Activated CD4-positive, alpha-beta T cell treated with anti-CD3 and anti-CD28 coated beads for 36 hours (primary cell): ENCODE measurements around the gene SPOCK1. TPM values are rescaled to one million over a fixed set of nuclear protein-coding genes. Genes with fewer than 3 reads are reported as not detected.

Source experiments
- ATAC-seq: fragments of 200-7000 bp; cut with Tn5 transposase; one replicate; pipeline ENCODE4 v1.10.0; 2021; ENCODE audit warnings: mild to moderate bottlenecking, moderate library complexity
- CTCF ChIA-PET: fragments of 350-600 bp; sonication (Branson Sonifier 250); formaldehyde crosslinking; loops from one replicate; lab custom pipeline; 2021; ENCODE audit warnings: antibody characterized with exemption; lab: Charles Lee
- POLR2A ChIA-PET: fragments of 350-600 bp; sonication (Branson Sonifier 250); formaldehyde crosslinking; loops from one replicate; lab custom pipeline; 2021; ENCODE audit warnings: antibody characterized with exemption, inconsistent platforms; lab: Charles Lee
- DNase-seq: peaks from one replicate; pipeline ENCODE4 v3.0.0-alpha.2; 2020
- H3K27ac Mint-ChIP-seq: one replicate; pipeline ENCODE4 v1.8.0; 2021; ENCODE audit warnings: mixed read lengths
- H3K27me3 Mint-ChIP-seq: one replicate; pipeline ENCODE4 v1.8.0; 2021; ENCODE audit warnings: mixed read lengths
- H3K36me3 Mint-ChIP-seq: one replicate; pipeline ENCODE4 v1.8.0; 2021; ENCODE audit warnings: low read depth, mixed read lengths
- H3K4me1 Mint-ChIP-seq: one replicate; pipeline ENCODE4 v1.8.0; 2021; ENCODE audit warnings: mixed read lengths
- H3K4me3 Mint-ChIP-seq: one replicate; pipeline ENCODE4 v1.8.0; 2021; ENCODE audit warnings: mild to moderate bottlenecking, moderate library complexity, mixed read lengths
- H3K9me3 Mint-ChIP-seq: one replicate; pipeline ENCODE4 v1.8.0; 2021; ENCODE audit warnings: low read depth, mixed read lengths
- intact Hi-C, 2 experiments: fragments of 100-400 bp; cut with DNase I in 1 of 2; cut with micrococcal nuclease in 1 of 2; formaldehyde crosslinking; loops; one replicate each; pipeline versions ENCODE4 v1.14.2 to v1.15.1; 2022 to 2024; cut with DNase I, micrococcal nuclease
- total RNA-seq, 2 experiments: library from RNA; stranded (reverse); gene quantifications; one replicate each; pipeline ENCODE4 v1.2.3, GENCODE V29; 2021

SPOCK1 gene
- total RNA-seq, 2 experiments from 2014 or later, result not detected

DNA sequence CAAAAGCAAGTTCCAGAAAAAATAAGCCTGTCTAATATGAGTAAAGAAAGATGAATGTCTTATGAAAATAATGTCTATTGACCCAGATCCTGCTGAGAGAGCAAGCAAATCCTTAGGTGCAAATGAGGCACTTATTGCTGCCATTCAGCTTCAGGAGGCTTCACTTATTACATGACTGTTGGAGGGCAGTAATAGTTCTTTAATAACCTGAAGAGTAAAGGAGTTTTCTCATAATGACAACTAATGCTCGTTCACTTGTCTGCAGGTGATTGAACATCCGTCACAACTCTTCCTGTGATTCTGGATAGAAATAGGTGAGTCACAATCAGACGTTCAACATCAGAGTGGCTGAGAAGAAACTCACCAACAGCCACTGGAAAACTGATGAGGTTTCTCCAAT, 58.3 kb downstream of the SPOCK1 start:
- H3K36me3 Mint-ChIP-seq, result no peaks in the 10 kb centered on the region
- no peak overlapping the region for H3K27ac Mint-ChIP-seq
- H3K4me3 Mint-ChIP-seq, result no peak overlapping the region
- H3K9me3 Mint-ChIP-seq, result no peaks in the 10 kb centered on the region
- no peak for DNase-seq
- peaks cover 17% of the 10 kb centered on the region for H3K27me3 Mint-ChIP-seq
- intact Hi-C loops, result no loop called here
- H3K4me1 Mint-ChIP-seq, result no peaks in the 10 kb centered on the region
- no peak for ATAC-seq
- POLR2A ChIA-PET, result no interaction called here
- CTCF ChIA-PET, result interaction anchor here (1.1 kb wide), 1 partner anchor 96 kb away, joined by 3 read pairs; no protein-coding TSS in a partner anchor

- peaks cover 17% of the 10 kb centered on the region for H3K27me3 Mint-ChIP-seq
- ATAC-seq (no peak), DNase-seq (no peak)
- intact Hi-C loops, result no loop called here
- ChIA-PET POLR2A (interaction anchor here (0.7 kb wide), 1 partner anchor 44 kb away, joined by 3 read pairs; no protein-coding TSS in a partner anchor), CTCF (interaction anchor here (1.1 kb wide), 1 partner anchor 95 kb away, joined by 3 read pairs; no protein-coding TSS in a partner anchor)
- no peak overlapping the region for H3K27ac Mint-ChIP-seq
- H3K9me3 Mint-ChIP-seq, result no peaks in the 10 kb centered on the region
- no peaks in the 10 kb centered on the region for H3K4me1 Mint-ChIP-seq
- no peaks in the 10 kb centered on the region for H3K36me3 Mint-ChIP-seq
- H3K4me3 Mint-ChIP-seq, result no peak overlapping the region
Observed at GRCh38 chr5:137439645-137440044, 59.5 kb downstream of the SPOCK1 start.

DNA sequence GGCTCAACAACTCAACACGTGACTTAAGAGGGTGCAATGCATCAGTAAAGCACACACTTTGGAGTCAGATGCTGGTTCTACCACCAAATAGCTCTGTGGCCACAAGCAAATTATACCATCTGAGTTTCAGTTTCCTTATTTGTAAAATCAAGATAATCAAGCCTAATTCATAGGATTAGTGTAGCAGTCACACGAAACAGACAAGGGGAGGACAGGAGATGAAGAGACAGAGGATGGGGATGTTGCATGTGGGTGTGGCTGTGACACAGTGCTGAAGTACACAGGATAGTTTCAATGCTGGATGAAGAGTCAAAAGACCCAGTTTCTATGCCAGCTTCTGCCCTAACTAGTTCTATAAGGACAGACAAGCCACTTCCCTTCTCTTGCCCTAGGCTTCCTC, 60.2 kb downstream of the SPOCK1 start:
- CTCF ChIA-PET, result interaction anchor here (0.7 kb wide), 1 partner anchor 38 kb away, joined by 3 read pairs; no protein-coding TSS in a partner anchor
- intact Hi-C loops, result no loop called here
- Mint-ChIP-seq H3K9me3 (no peaks in the 10 kb centered on the region), H3K27ac (no peak overlapping the region), H3K4me3 (no peak overlapping the region), H3K4me1 (no peaks in the 10 kb centered on the region), H3K36me3 (no peaks in the 10 kb centered on the region), H3K27me3 (peaks cover 13% of the 10 kb centered on the region)
- ATAC-seq, result peak; percentile 23
- POLR2A ChIA-PET, result no interaction called here
- DNase-seq, result no peak

- no peak for DNase-seq
- H3K27me3 Mint-ChIP-seq, result peaks cover 13% of the 10 kb centered on the region
- H3K4me1 Mint-ChIP-seq, result no peaks in the 10 kb centered on the region
- no peak overlapping the region for H3K4me3 Mint-ChIP-seq
- no peaks in the 10 kb centered on the region for H3K36me3 Mint-ChIP-seq
- H3K27ac Mint-ChIP-seq, result no peak overlapping the region
- H3K9me3 Mint-ChIP-seq, result no peaks in the 10 kb centered on the region
- POLR2A ChIA-PET, result no interaction called here
- CTCF ChIA-PET, result interaction anchor here (0.6 kb wide), 1 partner anchor 63 kb away, joined by 3 read pairs; no protein-coding TSS in a partner anchor
- no peak for ATAC-seq
- intact Hi-C loops, result no loop called here
Observed at GRCh38 chr5:137437774-137438173, 61.4 kb downstream of the SPOCK1 start.

- no peaks in the 10 kb centered on the region for H3K9me3 Mint-ChIP-seq
- H3K36me3 Mint-ChIP-seq, result no peaks in the 10 kb centered on the region
- H3K4me3 Mint-ChIP-seq, result no peak overlapping the region
- ATAC-seq (no peak), DNase-seq (no peak)
- intact Hi-C loops, result no loop called here
- H3K27me3 Mint-ChIP-seq, result peaks cover 10% of the 10 kb centered on the region
- ChIA-PET POLR2A (no interaction called here), CTCF (no interaction called here)
- H3K27ac Mint-ChIP-seq, result no peak overlapping the region
- no peaks in the 10 kb centered on the region for H3K4me1 Mint-ChIP-seq
Observed at GRCh38 chr5:137433539-137433938, 65.6 kb downstream of the SPOCK1 start.

GRCh38 chr5:137432376-137432775, 66.8 kb downstream of the SPOCK1 start:
- DNase-seq (no peak), ATAC-seq (no peak)
- ChIA-PET CTCF (no interaction called here), POLR2A (no interaction called here)
- intact Hi-C loops, result no loop called here
- Mint-ChIP-seq H3K36me3 (no peaks in the 10 kb centered on the region), H3K27me3 (peaks cover 5% of the 10 kb centered on the region), H3K27ac (no peak overlapping the region), H3K4me1 (no peaks in the 10 kb centered on the region), H3K9me3 (no peaks in the 10 kb centered on the region), H3K4me3 (no peak overlapping the region)

GRCh38 chr5:137431051-137431450, 68.1 kb downstream of the SPOCK1 start:
- intact Hi-C loops, result no loop called here
- Mint-ChIP-seq H3K4me1 (no peaks in the 10 kb centered on the region), H3K27ac (no peak overlapping the region), H3K4me3 (no peak overlapping the region), H3K27me3 (peaks cover 5% of the 10 kb centered on the region), H3K9me3 (no peaks in the 10 kb centered on the region), H3K36me3 (no peaks in the 10 kb centered on the region)
- CTCF ChIA-PET, result no interaction called here
- DNase-seq, result no peak
- POLR2A ChIA-PET, result no interaction called here
- no peak for ATAC-seq

GRCh38 chr5:137415231-137415681, 83.9 kb downstream of the SPOCK1 start:
- ChIA-PET CTCF (no interaction called here), POLR2A (no interaction called here)
- intact Hi-C loops, result no loop called here
- Mint-ChIP-seq H3K4me3 (no peak overlapping the region), H3K27me3 (peaks cover 1% of the 10 kb centered on the region), H3K4me1 (no peaks in the 10 kb centered on the region), H3K36me3 (no peaks in the 10 kb centered on the region), H3K9me3 (peaks cover 7% of the 10 kb centered on the region), H3K27ac (no peak overlapping the region)
- ATAC-seq (no peak), DNase-seq (no peak)

GRCh38 chr5:137414112-137414755, 84.9 kb downstream of the SPOCK1 start:
- Mint-ChIP-seq H3K4me1 (no peaks in the 10 kb centered on the region), H3K9me3 (peaks cover 7% of the 10 kb centered on the region), H3K27me3 (peaks cover 1% of the 10 kb centered on the region), H3K4me3 (no peak overlapping the region), H3K27ac (no peak overlapping the region), H3K36me3 (no peaks in the 10 kb centered on the region)
- ATAC-seq (no peak), DNase-seq (no peak)
- intact Hi-C loops, result no loop called here
- ChIA-PET POLR2A (no interaction called here), CTCF (no interaction called here)

DNA sequence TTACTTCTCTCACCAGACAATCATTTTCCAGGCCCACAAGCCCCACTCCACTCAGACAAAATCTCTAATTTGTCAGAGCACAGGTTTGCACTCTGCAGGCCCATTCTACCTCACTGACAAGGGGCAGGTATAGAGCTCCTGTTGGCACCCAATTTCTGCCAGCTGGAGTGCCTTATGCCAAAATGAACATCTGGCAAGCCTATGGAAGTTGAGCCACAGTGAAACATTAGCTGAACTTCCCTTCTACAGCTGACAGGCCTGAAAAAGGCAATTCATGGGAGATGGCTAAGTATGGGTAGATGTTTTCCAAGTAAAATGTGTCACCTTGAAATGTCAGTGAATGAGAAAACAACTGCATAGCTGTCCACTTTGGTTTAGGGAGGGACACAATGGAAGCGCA, 87.0 kb downstream of the SPOCK1 start:
- peaks cover 1% of the 10 kb centered on the region for H3K27me3 Mint-ChIP-seq
- ATAC-seq, result no peak
- H3K36me3 Mint-ChIP-seq, result no peaks in the 10 kb centered on the region
- ChIA-PET POLR2A (no interaction called here), CTCF (no interaction called here)
- H3K4me3 Mint-ChIP-seq, result no peak overlapping the region
- no peak overlapping the region for H3K27ac Mint-ChIP-seq
- DNase-seq, result no peak
- H3K4me1 Mint-ChIP-seq, result no peaks in the 10 kb centered on the region
- peaks cover 7% of the 10 kb centered on the region for H3K9me3 Mint-ChIP-seq
- intact Hi-C loops, result no loop called here

DNA sequence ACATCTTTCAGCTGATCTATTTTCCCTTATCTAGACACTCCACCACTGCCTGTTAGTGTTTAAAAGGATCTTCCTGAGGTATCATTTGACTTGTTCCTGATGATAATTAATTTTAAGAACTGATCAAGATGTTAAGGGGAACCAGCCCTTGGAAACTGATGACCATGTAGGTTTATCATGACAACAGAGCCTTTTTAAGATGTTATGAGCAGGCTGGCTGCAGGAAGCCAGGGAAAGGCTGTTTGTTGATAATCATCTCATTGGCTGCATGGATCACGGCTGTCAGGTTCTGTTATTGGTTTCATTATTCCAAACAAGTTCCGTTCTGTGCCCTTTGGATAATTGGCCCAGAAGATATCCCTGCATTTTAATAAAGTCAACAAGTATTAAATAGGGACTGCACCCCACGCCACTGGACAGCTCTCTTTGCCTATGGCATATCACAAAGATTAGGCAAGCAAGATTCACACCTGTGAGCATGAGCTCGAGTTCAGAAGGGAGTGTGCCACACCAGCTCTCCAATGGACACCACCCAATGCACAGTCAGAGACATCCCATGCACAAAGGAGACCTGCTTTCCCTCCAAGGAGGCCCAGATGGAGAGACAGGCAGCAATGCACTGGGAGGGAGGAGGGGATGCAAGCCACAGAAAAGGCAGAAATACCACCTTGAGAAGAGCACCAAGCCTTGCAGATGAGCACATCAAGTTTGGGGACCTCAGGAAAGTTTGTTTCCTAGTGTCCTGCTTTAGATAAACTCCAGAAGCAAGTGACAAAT, 88.7 kb downstream of the SPOCK1 start:
- ChIA-PET POLR2A (no interaction called here), CTCF (no interaction called here)
- H3K27me3 Mint-ChIP-seq, result peaks cover 1% of the 10 kb centered on the region
- ATAC-seq (no peak), DNase-seq (no peak)
- no peak overlapping the region for H3K27ac Mint-ChIP-seq
- H3K9me3 Mint-ChIP-seq, result peaks cover 3% of the 10 kb centered on the region
- H3K36me3 Mint-ChIP-seq, result no peaks in the 10 kb centered on the region
- no peak overlapping the region for H3K4me3 Mint-ChIP-seq
- H3K4me1 Mint-ChIP-seq, result no peaks in the 10 kb centered on the region
- intact Hi-C loops, result no loop called here

- H3K27me3 Mint-ChIP-seq, result peaks cover 1% of the 10 kb centered on the region
- ChIA-PET POLR2A (no interaction called here), CTCF (interaction anchor here (0.7 to 1.1 kb wide), 2 partner anchors 79 to 90 kb away, joined by 3 read pairs; no protein-coding TSS in a partner anchor)
- no peaks in the 10 kb centered on the region for H3K36me3 Mint-ChIP-seq
- H3K27ac Mint-ChIP-seq, result no peak overlapping the region
- no peak for ATAC-seq
- no peaks in the 10 kb centered on the region for H3K4me1 Mint-ChIP-seq
- no peak for DNase-seq
- no peak overlapping the region for H3K4me3 Mint-ChIP-seq
- H3K9me3 Mint-ChIP-seq, result no peaks in the 10 kb centered on the region
- intact Hi-C loops, result no loop called here
Observed at GRCh38 chr5:137409736-137410135, 89.4 kb downstream of the SPOCK1 start.
